KG1 (cell line): ENCODE data around the gene MCU.
"Not testable (repeated sequence)": the region's sequence is repeated elsewhere in the genome, so short reads cannot be mapped to it uniquely, and the experiment has no call there.

Experiments used
- DNase-seq: peaks from one replicate; lab custom pipeline; 2025; lab: John Stamatoyannopoulos, UW

Gene MCU, protein sequence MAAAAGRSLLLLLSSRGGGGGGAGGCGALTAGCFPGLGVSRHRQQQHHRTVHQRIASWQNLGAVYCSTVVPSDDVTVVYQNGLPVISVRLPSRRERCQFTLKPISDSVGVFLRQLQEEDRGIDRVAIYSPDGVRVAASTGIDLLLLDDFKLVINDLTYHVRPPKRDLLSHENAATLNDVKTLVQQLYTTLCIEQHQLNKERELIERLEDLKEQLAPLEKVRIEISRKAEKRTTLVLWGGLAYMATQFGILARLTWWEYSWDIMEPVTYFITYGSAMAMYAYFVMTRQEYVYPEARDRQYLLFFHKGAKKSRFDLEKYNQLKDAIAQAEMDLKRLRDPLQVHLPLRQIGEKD

DNA sequence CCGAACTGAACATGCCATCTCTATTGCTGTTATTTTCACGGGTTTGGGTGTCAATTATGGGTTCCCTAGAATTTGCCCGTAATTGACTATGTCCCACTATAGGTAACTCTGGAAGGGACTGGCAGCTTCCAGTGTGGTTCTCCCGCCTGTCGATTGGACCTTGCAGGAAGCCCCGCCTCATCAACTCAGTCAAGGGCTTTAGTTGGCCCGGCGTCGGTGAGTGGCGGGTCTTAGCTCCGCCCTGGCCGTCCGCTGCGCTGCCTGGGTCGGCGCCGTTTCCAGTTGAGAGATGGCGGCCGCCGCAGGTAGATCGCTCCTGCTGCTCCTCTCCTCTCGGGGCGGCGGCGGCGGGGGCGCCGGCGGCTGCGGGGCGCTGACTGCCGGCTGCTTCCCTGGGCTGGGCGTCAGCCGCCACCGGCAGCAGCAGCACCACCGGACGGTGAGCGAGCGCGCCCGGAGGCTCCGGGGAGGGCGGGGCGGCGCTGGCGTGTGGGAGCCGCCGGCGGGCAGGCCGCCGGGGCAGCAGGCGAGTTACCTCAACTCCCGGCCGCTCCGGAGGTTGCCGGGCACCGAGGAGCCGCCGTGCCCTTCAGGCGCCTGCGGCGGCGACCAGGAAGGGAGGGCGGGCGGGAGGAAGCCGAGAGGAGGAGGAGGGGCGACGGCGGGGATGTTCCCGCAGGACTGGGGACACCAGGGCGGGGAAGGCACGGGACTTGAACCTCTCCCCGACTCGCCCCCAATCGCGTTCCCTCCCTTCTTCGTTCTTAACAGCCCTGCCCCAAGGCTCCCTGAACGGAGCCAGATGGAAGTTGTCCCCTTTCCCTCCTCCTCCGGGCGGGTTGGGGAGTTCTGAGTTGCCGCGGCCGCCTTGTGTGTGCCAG, at the start of gene MCU:
MCU (plus strand) TSS at position 281 of the 881 bp plus-strand sequence; CDS start at position 290, 9 bp downstream.
- DNase-seq, result peak; percentile 91

DNA sequence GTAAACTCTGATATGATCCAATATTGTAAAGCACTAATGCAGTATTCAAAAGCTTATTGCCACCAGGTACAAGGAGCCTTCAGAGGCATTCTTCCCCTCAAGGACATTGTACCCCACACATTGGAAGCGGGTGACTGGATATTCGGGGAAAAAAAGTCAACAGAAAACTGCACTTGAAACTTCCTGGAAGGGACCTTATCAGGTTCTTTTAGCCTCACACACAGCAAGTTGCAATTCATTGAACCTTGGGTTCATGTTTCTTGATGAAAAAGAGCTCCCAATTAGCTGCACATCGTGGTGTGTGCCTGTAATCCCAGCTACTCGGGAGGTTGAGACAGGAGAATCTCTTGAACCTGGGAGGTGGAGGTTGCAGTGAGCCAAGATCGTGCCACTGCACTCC, 49.6 kb upstream of the MCU start:
- DNase-seq, result no peak

DNA sequence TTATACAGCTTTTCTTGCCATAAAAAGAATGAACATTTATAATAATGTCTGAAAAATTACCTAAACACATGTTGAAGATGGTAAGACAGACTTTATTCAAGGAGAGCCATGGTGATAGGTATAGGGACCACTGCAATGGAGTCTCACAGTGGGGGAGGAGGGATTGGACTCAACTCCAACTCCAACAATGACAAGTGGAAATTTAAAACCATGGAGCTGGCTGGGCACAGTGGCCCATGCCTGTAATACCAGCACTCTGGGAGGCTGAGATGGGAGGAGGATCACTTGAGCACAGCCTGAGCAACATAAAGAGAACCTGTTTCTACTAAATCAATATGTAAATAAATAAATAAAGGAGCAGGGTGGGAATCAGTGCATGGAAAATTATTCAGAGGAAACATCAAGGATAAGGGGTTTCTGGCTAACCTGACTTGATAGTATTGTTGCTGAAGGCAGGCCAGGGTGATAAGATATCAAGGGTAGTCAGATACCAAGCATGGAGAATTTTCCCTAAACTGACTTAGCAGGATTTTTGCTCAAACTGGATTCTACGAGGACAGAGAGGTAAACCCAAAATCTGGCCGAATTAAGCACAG, 46.6 kb upstream of the MCU start:
- DNase-seq, result no peak

- DNase-seq, result not testable (repeated sequence)
These were observed 45.0 kb upstream of the MCU start for GRCh38 chr10:72646971-72647370.

GRCh38 chr10:72648301-72648700, 43.6 kb upstream of the MCU start:
- no peak for DNase-seq

GRCh38 chr10:72649291-72649690, 42.7 kb upstream of the MCU start:
- no peak for DNase-seq

DNA sequence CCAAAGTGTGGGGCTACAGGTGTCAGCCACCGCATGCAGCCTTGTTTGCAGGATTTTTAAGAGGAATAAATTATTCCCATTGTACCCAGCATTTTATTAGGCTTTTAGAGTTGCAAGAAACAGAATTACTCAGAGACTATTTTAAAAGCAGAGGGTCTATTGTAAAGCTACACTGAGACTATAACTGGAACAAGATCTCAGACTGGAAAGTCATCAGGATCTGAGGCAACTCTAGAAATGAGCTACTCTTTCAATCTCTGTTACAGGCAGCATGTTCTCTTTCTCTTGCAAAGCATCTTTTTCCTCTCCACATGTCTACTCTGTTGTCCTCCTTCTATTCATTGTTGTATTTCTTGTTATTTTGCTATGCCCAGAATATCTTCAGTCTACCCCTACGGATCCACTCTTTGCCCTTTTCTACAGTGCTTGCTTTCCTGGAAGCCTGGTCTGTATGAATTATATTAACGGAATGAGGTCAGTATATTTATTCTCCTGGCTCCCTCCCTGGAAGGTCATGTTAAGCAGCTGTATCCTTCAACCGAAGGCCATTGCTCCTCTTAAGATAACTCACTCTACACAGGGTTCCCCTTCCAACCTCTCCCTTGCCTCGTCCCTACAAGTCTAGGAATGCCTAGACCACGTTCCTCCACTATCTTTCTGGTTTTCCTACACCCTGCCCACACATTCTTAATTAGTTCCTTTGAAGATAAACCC, 38.4 kb upstream of the MCU start:
- no peak for DNase-seq

- DNase-seq, result no peak
These were observed 37.2 kb upstream of the MCU start for GRCh38 chr10:72654720-72655119.

- no peak for DNase-seq
These were observed 33.1 kb upstream of the MCU start for GRCh38 chr10:72658696-72659400.

GRCh38 chr10:72659694-72660093, 32.2 kb upstream of the MCU start:
- DNase-seq, result no peak

DNA sequence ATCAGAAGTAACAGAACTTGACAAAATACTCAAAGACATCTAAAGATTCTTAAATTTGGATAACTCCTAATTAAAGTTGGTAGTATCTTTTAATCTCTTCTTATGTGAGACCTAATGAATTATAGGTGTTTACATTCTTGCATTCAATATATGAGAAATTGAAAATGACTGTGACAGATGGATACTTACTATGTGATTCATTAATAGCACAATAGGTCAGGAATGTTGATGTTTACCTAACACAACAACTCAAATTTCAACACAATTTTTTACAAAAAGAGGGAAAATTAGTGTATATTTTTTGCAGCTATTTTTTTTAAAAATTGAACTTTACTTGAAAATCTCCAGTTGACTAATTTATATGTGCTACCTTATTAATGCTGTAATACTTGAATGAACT, 31.7 kb upstream of the MCU start:
- no peak for DNase-seq

DNA sequence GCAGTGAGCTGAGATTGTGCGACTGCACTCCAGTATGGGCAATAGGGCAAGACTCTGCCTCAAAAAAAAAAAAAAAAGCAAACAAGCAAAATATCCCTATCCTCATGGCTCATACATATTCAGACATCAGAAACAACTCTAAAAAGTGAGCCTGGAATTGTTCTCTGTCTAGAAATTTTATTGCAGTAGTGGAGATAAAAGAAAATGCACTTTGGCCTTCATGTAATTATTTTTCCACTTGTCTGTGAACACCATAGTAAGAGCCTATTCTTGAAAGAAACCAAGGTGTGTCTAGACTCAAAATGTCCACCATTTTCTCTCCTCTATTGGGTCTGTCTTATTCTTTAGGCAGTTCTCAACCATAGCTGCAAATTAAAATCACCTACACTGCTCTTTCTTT, 30.5 kb upstream of the MCU start:
- no peak for DNase-seq

DNA sequence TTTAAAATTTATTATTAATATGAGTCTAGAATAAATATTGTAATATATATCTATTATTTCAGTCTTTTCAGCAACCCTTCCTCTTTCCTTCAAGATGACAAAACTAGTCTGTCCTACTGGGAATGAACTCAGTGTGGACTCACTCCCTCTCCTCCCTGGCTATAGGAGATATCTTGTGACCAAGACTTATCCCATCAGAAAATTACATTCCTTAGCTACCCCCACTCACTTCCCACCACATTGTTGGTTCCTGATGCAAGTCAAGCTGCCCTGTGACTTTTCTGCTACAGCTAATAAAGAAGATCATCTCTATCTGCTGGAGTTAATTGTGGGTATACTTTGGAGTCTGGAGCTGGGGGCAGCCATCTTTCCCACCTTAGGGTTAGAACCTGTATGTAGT, 28.0 kb upstream of the MCU start:
- no peak for DNase-seq

DNA sequence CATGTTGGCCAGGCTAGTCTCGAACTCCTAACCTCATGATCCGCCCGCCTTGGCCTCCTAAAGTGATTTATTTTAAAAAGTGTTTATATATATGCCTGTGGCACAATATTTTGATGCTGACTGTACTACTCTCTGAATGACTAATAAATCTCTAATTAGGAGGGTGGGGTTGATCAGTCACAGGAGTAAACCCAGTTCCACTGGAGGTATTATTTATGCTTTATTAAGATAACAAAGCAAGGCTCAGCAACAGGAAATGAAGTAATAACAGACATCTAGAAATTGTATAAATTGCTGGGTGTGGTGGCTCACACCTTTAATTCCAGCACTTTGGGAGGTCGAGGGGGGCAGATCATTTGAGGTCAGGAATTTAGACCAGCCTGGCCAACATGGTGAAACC, 26.0 kb upstream of the MCU start:
- DNase-seq, result no peak

- DNase-seq, result no peak
These were observed 24.6 kb upstream of the MCU start for GRCh38 chr10:72667207-72667864.

GRCh38 chr10:72673280-72673679, 18.7 kb upstream of the MCU start:
- DNase-seq, result no peak

DNA sequence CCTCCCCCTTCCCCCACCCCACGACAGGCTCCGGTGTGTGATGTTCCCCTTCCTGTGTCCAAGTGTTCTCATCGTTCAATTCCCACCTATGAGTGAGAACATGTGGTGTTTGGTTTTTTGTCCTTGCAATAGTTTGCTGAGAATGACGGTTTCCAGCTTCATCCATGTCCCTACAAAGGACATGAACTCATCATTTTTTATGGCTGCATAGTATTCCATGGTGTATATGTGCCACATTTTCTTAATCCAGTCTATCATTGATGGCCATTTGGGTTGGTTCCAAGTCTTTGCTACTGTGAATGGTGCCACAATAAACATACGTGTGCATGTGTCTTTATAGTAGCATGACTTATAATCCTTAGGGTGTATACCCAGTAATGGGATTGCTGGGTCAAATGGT, 17.8 kb upstream of the MCU start:
- DNase-seq, result not testable (repeated sequence)

DNA sequence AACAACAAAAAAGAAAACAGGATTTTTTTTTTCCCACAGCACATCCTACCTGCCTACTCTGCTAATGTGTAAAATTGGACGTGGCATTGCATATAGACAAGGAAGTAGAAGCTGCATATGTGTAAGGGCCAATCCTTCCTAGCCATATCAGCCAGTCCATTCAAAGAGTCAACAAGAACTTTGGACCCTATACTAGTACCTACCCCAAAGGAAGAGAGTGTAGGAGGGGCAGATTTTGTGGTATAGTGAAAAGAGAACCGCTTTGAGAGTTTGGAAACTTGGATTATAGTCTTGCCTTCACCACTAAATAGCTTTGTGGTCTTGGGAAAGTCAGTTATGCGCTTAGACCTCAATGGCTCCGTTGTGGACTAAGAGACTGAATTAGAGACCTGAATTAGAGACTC, 12.1 kb upstream of the MCU start:
- no peak for DNase-seq

GRCh38 chr10:72682638-72683037, 9.3 kb upstream of the MCU start:
- no peak for DNase-seq

GRCh38 chr10:72685264-72685921, 6.5 kb upstream of the MCU start:
- no peak for DNase-seq
